ENCODE measurements around the gene EIF6.

Gene EIF6

DNA sequence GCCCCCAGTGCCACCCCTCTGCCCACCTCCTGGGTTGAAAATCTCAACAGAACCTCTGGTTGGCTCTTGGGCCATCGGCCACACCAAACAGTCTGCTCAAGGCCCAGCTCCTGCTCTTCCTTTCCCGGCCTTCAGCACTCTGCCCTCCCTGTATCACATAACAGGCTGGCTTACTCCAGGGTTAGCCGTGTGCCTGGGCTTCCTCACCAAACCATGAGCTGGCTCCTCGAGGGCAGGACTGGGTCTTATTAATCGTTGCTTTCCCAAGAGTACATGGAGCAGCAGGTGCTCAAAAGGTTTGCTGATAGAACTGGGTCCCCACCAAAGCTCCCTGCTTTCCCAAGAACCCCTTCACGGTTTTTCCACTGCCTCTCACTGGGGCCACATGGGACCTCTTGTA, 20.4 kb upstream of the EIF6 start:
- Mint-ChIP-seq H3K27ac (peak overlapping the region; percentile 97), H3K4me3 (no peak overlapping the region)

DNA sequence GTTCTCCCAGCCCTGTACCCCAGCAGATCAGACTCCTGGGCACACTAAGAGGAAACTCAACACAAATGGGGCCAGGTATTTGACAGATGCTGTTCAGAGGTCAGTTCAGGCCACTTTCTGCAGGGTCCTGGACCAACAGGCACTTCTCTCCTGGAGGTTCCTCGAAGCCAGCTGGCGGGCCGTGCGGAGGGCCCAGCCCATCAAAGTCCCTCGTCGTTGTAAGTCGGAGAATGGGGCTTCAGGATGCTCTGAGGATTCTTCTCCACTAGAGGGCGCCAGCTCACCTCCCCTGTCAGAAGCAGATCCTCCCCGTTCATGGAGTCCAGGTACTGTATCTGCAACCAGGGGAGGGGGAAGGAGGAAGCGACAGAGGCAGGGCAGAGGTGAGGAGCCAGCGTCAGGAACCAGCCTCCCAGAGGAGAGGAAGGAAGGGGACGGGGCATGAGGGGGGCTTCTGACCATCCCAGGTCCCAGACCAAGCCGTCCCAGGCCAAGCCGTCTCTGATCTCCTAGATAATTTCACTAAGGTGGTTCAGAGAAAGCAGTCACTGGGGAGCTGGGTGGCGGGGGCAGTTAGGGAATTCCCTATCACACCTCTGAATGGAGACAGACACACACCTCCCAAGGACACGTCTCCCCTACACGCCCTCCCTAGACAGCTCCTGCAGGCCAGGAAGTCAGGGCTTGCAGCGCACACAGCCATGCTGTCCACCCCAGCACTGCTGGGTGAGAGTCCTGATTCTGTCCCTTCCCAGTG, 19.3 kb upstream of the EIF6 start:
- H3K27me3 Mint-ChIP-seq: no peaks in the 10 kb centered on the region
- H3K27ac Mint-ChIP-seq: peak overlapping the region; percentile 97
- H3K4me1 Mint-ChIP-seq (ENCODE audit: low read depth): peaks cover 67% of the 10 kb centered on the region
- H3K9me3 Mint-ChIP-seq: no peaks in the 10 kb centered on the region
- no peak overlapping the region for H3K4me3 Mint-ChIP-seq
- peak; percentile 85 for DNase-seq
- peaks cover 24% of the 10 kb centered on the region for H3K36me3 Mint-ChIP-seq (ENCODE audit: low read depth)

More for the DNA sequence above, 20.4 kb upstream of the EIF6 start:
- no peaks in the 10 kb centered on the region for H3K9me3 Mint-ChIP-seq
- peak; percentile 41 for DNase-seq
- peaks cover 75% of the 10 kb centered on the region for H3K4me1 Mint-ChIP-seq (ENCODE audit: low read depth)
- H3K27me3 Mint-ChIP-seq: no peaks in the 10 kb centered on the region
- H3K36me3 Mint-ChIP-seq (ENCODE audit: low read depth): peaks cover 31% of the 10 kb centered on the region

DNA sequence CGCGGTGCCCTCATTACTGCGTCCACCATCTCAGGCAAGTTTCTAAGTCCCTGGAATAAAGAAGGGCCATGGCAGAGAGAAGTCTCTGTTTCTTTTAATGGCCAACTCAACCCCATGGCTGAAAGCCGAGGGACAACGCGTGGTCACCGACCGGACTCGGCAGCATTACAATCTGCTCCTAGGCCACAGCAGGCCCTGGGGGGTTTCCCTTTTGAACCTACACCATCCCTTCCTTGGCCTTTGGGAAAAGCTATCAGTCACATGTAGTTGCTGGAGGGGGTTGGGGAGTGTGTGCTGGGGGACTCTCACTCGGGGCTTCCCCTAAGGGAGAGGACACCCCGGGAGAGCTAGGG, 18.8 kb upstream of the EIF6 start:
- Mint-ChIP-seq H3K36me3 (ENCODE audit: low read depth) (peaks cover 24% of the 10 kb centered on the region), H3K4me3 (no peak overlapping the region), H3K9me3 (no peaks in the 10 kb centered on the region), H3K27me3 (no peaks in the 10 kb centered on the region), H3K4me1 (ENCODE audit: low read depth) (peaks cover 64% of the 10 kb centered on the region), H3K27ac (peak overlapping the region; percentile 64)
- DNase-seq: no peak

DNA sequence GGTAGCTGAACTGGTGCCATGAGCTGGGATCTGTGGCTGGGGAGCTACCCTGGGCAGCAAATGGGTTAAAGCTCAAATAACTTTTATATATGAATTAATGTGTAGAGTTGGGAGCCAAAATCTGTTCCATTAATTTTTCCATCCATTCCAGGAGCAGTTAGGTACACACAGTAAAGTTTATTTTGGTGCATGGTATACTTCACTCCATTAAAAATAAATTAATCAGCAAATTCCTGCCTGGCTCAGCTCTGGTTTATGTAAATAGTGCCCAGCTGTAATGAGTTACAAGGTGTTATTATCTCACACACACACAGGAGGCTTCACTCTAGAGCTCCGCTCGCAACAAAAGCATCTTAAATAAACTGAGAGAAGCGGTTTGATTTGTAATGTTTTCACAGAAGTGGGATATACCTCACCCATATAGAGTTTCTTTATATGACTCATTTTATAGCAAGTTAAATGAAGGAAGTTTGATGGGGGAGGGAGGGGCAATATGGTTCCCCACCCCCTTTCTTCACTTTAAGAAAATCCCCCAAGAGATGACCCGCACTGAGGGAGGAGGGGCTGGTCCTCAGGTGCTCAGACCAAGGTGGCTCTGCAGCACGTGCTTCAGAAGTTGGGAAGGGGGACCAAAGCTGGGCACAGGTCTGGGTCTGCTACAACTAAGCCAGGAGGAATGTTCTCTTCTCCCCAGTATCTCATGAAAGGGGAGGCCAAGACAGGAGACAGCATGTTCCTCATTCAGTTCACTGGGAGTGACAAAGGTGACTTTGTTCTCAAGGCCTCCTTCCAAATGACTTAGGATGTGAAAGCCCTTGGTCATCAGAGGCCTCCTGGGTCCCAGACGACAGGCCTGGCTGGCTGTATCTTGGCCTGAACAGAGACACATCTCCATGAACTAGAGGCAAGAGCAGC, 18.1 kb upstream of the EIF6 start:
- H3K27me3 Mint-ChIP-seq: no peaks in the 10 kb centered on the region
- H3K4me3 Mint-ChIP-seq: no peak overlapping the region
- H3K36me3 Mint-ChIP-seq (ENCODE audit: low read depth): peaks cover 22% of the 10 kb centered on the region
- H3K27ac Mint-ChIP-seq: peak overlapping the region; percentile 64
- peaks cover 57% of the 10 kb centered on the region for H3K4me1 Mint-ChIP-seq (ENCODE audit: low read depth)
- peak; percentile 33 for DNase-seq
- H3K9me3 Mint-ChIP-seq: no peaks in the 10 kb centered on the region

DNA sequence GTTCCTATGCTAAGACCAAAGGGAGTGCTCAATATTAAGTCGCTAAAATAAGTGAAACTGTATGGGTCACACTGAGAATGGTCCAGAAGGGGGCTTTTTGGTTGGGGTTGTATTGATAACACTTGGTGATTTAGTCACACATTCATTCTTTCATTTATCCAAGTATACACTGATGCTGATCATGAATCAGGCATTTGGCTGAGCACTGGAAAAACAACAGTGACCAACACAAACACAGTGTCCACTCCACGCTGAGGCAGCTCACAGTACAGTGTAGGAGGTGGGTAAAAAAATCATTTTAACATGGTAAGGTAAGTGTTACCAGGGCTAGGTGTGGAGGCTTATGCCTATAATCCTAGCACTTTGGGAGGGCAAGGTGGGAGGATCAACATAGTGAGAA, 16.9 kb upstream of the EIF6 start:
- Mint-ChIP-seq H3K9me3 (no peaks in the 10 kb centered on the region), H3K27ac (no peak overlapping the region), H3K4me1 (ENCODE audit: low read depth) (peaks cover 45% of the 10 kb centered on the region), H3K36me3 (ENCODE audit: low read depth) (peaks cover 17% of the 10 kb centered on the region), H3K4me3 (no peak overlapping the region), H3K27me3 (no peaks in the 10 kb centered on the region)
- no peak for DNase-seq

DNA sequence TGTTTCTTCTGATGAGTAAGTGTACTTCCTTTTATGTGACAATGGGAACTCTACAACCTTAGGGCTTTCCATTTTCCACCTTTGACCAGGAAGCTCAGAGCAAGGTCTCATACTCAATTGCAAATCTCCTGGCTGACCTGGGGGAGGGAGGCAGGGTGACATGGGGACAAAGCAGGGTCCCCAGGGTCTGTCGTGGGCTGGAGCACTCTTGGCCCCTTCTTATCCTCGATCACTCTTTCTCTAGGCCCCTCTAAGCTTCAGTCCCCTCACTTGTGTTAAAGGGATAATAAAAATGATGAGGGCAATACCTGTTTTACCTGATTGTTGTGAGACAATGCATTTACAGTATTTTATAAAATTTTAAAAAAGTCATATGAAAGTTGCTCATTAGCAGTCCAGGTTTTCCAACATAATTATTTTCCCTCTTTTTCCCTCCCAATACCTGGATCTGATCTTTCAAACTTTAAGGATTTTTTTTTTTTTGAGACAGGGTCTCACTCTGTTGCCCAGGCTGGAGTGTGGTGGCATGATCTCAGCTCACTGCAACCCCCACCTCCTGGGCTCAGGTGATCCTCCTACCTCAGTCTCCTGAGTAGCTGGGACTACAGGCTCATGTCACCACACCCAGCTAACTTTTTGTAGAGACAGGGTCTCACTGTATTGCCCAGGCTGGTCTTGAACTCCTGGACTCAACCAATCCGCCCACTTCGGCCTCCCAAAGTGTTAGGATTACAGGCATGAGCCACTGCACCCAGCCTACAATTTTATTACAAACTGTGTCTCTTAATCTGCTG, 16.1 kb upstream of the EIF6 start:
- Mint-ChIP-seq H3K9me3 (no peaks in the 10 kb centered on the region), H3K4me3 (no peak overlapping the region), H3K27ac (no peak overlapping the region), H3K36me3 (ENCODE audit: low read depth) (peaks cover 11% of the 10 kb centered on the region), H3K4me1 (ENCODE audit: low read depth) (peaks cover 37% of the 10 kb centered on the region), H3K27me3 (no peaks in the 10 kb centered on the region)
- no peak for DNase-seq

DNA sequence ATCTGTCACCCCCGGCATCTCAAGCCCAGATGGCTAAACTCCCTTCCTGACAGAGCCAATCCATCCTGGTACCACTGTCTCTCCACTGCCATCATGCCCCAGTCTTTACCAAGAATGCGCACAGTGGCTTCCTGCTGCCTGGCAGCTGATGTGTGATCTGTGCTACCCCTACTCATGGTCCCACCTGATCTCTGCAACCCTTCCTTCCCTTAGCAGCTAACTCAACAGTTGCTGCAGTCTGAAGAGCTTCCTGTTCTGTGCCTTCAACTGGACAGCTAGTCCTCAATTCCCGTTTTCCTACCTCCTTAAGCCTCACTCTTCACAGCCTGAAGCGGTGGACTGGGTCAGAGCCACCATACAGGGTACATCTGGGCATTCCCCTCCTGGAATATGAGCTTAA, 15.2 kb upstream of the EIF6 start:
- no peaks in the 10 kb centered on the region for H3K27me3 Mint-ChIP-seq
- H3K4me3 Mint-ChIP-seq: no peak overlapping the region
- peaks cover 28% of the 10 kb centered on the region for H3K4me1 Mint-ChIP-seq (ENCODE audit: low read depth)
- no peak overlapping the region for H3K27ac Mint-ChIP-seq
- H3K36me3 Mint-ChIP-seq (ENCODE audit: low read depth): peaks cover 4% of the 10 kb centered on the region
- H3K9me3 Mint-ChIP-seq: no peaks in the 10 kb centered on the region
- no peak for DNase-seq

DNA sequence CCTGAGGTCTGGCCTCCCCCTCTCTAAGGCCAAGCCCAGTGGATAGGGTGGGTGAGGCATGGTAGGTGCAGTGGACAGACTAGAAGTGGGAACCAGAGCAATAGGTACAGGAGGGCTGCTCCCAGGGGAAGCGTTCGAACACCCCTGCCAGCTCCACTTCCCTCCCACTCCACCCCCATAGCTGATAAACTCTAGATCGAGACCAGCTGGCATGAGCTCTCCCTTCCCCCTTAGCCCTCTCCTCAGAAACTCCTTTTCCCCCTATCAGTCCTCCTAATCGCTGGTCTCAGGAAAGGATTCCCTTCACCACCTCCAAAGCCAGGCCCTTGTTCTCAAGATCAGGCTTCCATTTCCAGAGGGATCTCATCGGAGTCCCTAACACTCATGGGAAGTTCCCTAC, 13.7 kb upstream of the EIF6 start:
- Mint-ChIP-seq H3K9me3 (no peaks in the 10 kb centered on the region), H3K4me3 (no peak overlapping the region), H3K27me3 (no peaks in the 10 kb centered on the region), H3K27ac (no peak overlapping the region), H3K4me1 (ENCODE audit: low read depth) (peaks cover 13% of the 10 kb centered on the region), H3K36me3 (ENCODE audit: low read depth) (no peaks in the 10 kb centered on the region)
- no peak for DNase-seq

DNA sequence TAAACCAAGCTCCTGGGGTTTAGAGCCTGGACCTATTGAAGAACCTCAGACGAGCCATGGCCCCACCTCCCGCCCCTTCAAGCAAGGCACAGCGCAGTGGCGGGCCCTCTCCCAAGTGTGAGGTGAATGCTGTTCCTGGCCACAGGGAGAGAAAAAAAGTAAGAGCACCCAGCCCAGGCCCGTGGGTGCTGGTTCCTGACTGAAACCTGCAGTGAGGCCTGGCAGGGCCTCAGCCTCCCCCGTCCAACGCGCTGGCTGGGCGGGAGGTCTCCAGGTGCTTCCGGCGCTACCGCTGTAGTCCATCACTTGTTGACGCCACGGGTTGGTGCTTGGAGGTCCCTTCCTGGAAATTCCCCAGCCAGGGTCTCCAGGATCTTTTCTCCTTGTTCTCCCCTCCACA, 13.2 kb upstream of the EIF6 start:
- Mint-ChIP-seq H3K27ac (no peak overlapping the region), H3K27me3 (no peaks in the 10 kb centered on the region), H3K36me3 (ENCODE audit: low read depth) (no peaks in the 10 kb centered on the region), H3K9me3 (no peaks in the 10 kb centered on the region), H3K4me3 (no peak overlapping the region), H3K4me1 (ENCODE audit: low read depth) (peaks cover 8% of the 10 kb centered on the region)
- no peak for DNase-seq

DNA sequence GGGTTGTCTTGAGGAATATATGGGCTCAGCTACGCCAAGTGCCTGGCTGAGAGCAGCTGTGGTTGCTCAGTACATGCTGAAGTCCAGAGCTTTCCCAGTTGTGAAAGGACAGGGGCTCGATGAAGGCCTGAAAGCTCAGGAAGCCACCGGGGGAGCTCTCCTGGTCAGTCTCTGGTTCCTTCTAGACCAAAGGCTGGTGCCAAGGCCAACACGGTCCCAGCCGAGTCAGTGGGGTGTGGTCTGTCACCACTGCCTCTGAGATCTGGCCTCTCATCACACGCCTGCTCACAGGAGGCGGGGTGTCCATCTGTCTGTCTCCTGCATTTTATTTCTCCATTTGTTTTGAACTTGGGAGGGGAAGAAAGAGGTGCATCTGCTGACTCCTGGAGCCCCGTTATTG, 12.6 kb upstream of the EIF6 start:
- Mint-ChIP-seq H3K9me3 (no peaks in the 10 kb centered on the region), H3K4me3 (no peak overlapping the region), H3K27ac (no peak overlapping the region), H3K36me3 (ENCODE audit: low read depth) (no peaks in the 10 kb centered on the region), H3K4me1 (ENCODE audit: low read depth) (peaks cover 3% of the 10 kb centered on the region), H3K27me3 (no peaks in the 10 kb centered on the region)
- no peak for DNase-seq

DNA sequence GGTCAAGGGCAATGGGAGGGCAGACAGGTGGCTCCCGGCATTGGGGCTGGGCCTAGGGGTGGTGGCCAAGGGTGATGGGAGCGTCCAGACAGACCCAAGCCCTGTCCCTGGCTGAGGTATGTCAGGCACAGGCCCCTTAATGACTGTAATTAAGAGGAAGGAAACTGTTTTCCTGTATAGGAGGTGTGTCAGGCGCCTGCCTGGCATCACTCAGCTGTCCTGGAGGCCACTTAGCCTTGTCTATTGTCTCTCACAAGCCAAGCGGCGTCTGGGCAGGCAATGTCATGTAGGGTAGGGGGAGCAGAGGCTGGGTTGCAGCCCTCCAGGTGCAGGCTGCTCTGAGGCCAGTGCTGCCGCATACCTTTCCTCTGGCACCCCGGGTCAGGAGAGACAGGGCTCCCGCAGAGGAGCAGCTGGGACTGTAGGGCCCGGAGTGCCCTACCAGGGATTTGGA, 11.6 kb upstream of the EIF6 start:
- no peak for DNase-seq
- H3K9me3 Mint-ChIP-seq: no peaks in the 10 kb centered on the region
- no peaks in the 10 kb centered on the region for H3K36me3 Mint-ChIP-seq (ENCODE audit: low read depth)
- no peak overlapping the region for H3K27ac Mint-ChIP-seq
- no peaks in the 10 kb centered on the region for H3K4me1 Mint-ChIP-seq (ENCODE audit: low read depth)
- no peak overlapping the region for H3K4me3 Mint-ChIP-seq
- H3K27me3 Mint-ChIP-seq: no peaks in the 10 kb centered on the region

DNA sequence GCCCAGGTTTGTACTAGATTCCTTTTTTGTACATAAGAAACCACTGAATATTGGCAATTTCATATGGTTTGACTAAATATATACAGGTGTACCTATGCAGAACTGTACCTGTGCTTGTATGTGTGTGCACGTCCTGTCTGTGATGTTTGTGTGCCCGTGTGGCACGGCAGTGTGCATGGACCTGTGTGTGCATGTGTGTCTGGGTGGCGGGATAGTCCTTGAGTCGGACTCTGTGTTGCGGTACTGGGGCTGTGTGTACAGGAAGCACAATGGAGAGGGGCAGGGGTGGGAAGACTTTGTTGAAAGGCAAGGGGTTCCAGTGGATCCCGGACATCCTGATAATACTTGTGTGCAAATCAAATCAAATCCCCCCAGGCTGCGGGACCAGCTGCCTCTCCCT, 11.1 kb upstream of the EIF6 start:
- H3K27ac Mint-ChIP-seq: no peak overlapping the region
- H3K36me3 Mint-ChIP-seq (ENCODE audit: low read depth): no peaks in the 10 kb centered on the region
- no peaks in the 10 kb centered on the region for H3K4me1 Mint-ChIP-seq (ENCODE audit: low read depth)

DNA sequence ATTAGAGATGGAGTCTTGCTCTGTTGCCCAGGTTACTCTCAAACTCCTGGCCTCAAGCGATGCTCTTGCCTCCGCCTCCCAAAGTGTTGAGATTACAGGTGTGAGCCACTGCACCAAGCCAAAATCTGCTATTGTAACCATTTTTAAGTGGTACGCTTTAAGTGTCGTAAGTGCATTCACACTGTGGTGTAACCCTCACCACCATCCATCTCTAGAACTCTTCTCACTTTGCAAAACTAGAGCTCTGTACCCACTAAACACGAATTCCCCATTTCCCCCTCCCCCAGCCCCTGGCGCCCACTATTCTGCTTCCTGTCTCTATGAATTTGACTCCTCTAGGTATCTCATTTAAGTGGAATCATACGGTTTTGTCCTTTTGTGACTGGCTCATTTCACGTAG, 10.5 kb upstream of the EIF6 start:
- no peak for DNase-seq
- Mint-ChIP-seq H3K9me3 (no peaks in the 10 kb centered on the region), H3K27me3 (no peaks in the 10 kb centered on the region), H3K4me1 (ENCODE audit: low read depth) (no peaks in the 10 kb centered on the region), H3K4me3 (no peak overlapping the region), H3K36me3 (ENCODE audit: low read depth) (no peaks in the 10 kb centered on the region), H3K27ac (no peak overlapping the region)

More for the DNA sequence above, 11.1 kb upstream of the EIF6 start:
- Mint-ChIP-seq H3K9me3 (no peaks in the 10 kb centered on the region), H3K4me3 (no peak overlapping the region), H3K27me3 (no peaks in the 10 kb centered on the region)
- DNase-seq: no peak

DNA sequence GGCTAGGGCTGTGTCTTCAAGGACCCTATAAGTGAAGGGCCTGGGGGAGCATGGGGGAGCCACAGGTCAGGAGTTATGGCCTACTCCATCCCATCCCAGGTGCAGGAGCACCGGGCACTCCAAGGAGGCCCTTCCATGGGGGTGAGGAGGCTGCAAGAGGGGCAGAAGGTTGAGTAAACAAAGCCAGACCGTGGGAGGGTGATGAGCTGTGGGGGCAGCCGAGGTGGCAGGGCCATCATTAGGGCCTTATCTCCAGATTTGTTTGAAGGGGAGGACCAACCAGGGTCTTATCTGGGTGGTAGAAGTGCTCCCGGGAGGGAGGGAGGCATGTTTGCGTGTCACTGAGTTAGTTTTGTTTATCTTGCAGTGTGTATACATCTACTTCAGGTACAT, 9.7 kb upstream of the EIF6 start:
- Mint-ChIP-seq H3K4me3 (no peak overlapping the region), H3K9me3 (no peaks in the 10 kb centered on the region), H3K4me1 (ENCODE audit: low read depth) (no peaks in the 10 kb centered on the region), H3K36me3 (ENCODE audit: low read depth) (no peaks in the 10 kb centered on the region), H3K27me3 (no peaks in the 10 kb centered on the region), H3K27ac (no peak overlapping the region)
- no peak for DNase-seq
